AG20443 (cell line): ENCODE results near the gene STEAP3.

Experiments used
- DNase-seq: peaks from one replicate; pipeline ENCODE4 v3.0.0; 2012; ENCODE audit warnings: low spot score, mixed read lengths

Gene STEAP3

DNA sequence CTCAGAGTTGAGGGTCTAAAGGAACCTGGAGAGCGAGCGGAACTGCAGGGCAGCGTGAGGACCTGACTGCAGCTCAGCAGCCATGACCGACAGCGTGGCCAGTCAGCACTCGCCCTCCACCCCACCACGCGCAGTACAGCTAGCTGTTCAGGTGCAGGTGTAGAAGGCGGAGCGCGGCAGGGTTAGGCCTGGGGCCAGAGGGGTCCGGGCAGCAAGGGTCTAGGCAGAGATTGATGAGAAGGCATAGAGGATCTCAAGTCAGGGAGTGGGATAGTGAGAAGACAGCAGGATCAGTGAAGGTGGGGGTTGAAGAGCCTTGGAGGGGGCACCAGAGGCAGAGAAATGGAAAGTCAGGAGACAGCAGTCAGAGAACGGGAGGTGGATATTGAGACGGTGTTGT is 71.0 kb downstream of the STEAP3 start:
- no peak for DNase-seq

DNA sequence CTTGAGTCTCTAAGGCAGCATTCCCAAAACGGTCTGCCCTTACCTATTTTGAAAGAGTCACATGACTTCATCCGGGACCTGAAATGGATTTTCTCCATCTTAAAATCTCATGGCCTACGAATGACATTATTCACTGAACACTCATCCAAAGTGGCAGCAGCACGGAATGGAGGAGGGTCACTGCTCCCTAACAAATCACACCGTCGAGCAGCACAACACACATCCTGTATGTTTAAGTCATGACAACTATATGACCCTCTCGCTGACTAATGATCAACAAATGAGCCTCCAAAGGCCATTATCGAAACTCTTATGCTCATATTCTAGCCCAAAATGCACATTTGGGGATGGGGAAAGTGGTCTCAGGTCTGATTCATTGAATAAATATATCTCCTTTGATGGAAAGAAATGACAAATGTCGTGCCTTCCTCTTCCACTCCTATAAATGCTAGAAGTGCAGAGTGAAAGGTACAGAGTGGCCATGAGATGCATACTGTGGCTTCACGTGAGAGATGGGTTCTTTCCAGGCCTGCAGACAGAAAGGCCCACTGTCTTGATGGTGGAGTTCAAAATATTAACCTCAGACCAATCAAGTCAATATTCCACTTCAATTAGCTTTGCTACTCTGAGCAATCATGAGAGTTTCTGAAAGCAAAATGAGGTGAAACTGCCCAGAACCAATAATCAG is 72.2 kb downstream of the STEAP3 start:
- DNase-seq = no peak

DNA sequence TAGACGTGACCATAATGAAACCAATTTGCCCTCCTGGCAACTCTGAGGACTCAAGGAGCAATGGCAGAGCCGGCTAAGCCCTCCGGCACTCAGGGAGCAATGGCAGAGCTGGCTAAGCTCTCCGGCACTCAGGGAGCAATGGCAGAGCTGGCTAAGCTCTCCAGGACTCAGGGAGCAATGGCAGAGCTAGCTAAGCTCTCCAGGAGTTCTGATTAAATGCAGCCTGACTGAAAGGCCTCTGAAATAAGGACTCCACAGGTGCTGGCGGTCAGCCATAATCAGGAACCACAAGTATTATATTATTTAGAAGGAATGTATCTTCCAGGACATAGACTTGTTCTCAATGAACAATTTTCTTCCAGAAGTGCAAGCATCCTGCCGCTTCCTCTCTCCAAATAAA is 77.8 kb downstream of the STEAP3 start:
- no peak for DNase-seq

DNA sequence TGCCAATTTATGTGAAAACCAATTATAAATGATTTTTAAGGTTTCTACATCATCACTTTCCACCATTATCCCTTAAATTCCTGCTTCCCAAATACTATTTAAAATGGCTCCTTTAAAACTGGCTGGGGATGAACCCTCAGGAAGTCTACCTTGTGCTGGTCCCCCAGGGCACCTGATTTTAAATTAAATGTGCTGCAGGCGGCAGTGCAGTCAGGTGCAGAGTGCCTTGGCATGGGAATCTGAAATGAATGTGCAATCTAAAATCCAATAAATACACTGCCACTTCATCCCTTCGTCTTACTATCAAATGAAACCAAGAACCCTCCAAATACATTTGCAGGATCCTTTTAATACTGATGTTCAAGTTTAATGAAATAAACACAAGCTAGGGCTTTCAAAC is 81.2 kb downstream of the STEAP3 start:
- no peak for DNase-seq

DNA sequence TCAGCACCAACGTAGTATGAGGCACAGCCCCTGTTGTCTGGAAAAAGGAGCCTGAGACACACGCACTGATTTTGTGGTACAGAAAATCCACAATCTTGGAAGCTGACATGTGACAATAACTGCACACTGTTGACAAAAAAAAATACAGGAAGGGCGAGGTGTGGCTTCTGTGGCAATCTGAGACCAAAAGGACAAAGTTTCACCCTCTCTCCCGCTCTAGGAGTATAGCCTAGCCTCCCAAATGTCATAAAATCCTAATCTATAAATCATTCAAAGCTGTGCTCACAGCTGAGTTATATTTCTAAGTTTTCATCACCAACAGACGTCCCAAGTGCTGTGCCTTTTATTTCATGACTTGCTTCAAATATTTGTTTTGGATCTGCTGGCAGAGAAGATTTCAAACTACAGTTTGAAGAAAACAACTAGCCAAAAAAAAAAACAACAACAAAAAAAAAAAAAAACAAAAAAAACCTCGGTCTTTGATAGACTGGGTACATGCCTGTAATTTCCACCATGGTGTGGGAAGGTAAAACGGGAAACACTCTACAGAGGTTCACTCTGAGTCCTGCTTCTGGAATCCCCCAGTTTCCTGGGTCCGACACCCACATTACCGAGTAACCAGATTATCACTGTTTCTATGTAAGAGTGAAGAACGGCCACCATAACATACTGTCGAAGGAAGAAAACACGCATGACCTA is 82.0 kb downstream of the STEAP3 start:
- no peak for DNase-seq

DNA sequence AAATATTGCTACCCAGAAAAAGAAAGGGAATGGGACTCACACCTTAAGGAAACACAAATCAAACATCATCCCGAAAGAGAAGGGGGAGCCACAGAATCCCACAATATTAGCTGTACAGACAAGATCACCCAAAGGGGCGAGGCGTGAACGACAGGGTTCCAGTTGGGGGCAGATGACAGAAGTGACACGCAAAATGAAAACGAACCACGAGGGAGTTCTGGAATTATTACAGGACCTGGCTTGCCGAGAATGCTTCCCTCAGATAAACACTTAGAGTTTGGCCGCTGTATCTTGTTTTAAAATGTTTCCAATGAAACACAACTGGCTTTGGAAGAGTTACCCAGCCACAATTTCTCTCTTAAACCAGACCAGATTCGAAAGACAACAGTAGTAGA is 82.6 kb downstream of the STEAP3 start:
- DNase-seq = no peak

DNA sequence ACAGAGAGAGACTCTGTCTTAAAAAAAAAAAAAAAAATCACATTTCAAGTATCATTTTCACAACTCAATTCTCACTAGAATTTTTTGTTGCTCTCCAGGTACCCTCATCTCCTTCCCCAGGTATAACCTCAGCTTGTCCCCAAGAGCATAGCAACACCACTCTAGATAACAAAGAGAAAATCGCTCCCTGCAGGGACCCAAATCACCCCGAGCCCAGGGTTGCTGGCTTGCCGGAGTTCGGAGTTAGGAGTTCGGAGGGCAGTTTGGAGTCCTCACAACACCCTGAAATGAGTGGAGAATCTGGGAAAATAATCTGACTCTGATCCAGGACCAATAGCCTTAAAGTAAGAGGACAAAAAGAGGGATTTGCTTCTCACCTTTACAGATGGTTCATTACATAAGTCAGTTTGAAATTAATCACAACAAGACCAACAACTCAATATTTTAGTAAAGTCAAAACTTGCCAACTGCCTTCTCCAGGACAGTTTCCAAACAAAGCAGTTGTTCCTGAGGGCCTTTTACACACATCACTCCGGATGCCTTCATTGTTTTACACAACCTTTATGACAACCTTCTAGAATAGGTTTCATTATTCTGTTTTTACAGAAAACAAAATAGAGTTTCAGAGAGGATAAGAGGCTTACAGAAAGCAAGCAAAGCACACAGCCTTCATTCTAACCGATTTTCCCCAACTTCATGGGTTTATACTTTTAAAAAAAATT is 83.9 kb downstream of the STEAP3 start:
- DNase-seq = no peak

DNA sequence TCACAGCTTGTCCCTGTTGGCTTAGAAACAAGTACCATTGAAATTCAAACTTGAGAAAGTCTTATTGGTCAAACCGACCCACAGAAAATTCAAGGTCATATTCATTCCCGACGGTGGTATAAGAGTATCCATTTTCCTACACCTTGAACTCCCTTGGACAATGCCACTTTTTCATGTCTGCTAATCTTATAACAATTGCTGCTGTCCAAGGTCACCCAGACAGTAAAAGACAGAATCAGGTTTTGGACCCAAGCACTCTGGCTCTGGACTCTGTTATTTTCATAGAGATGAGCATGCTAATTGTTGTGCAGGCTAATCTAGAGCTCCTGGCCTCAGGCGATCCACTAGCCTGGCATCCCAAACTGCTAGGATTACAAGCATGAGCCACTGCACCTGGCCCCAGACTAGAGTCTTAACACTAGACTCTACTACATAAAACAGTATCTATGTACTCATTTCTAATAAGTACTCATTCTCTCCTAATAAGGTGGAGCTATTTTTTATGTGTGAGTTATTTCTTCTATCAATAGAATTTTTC is 85.2 kb downstream of the STEAP3 start:
- no peak for DNase-seq

DNA sequence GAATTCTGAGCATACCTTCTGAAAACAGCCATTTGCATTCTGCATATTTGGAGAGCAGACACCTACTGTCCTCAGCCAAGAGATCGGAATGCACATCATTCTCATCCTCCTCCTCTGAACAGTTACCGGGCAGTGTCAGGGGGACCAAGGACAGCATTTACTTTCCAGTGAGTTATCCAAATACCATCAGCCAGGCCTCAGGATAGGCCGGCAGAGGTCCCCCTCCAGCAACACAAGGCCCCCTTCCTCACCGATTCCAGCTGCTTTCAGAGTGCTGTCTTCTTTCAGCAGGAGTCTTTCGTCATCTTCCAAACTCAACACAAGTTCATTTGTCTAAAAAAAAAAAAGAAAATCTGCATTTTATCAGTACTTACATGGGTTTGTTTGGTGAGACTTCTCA is 87.7 kb downstream of the STEAP3 start:
- no peak for DNase-seq

DNA sequence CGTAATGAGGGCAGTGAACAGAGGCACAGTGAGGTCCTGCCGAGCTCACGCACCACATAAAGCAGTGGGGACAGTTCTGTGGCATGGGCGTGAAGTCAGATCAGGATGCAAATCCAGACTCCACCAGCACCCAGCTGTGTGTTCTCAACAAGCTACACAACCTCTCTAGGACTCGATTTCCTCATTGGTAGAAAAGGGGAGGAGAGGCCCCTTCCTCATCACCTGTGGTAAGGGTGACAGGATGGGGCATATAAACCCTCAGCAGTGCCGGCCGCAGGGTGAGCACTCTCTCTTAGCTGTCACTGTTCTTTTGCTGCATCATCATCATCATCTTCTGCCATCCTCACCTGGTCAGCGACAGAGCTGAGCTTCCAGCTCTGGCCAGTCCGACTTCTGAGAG is 88.2 kb downstream of the STEAP3 start:
- DNase-seq = no peak
